Esophagus muscularis mucosa (tissue), 3 donors: ENCODE measurements around the gene RUNX2.

Experiments used
- CTCF ChIP-seq, 3 experiments: fragments of 200-600 bp in 2 of 3; fragments of 450-650 bp in 1 of 3; sonication (generic) in 2 of 3; IDR thresholded peaks; one replicate each; pipeline ENCODE4 v1.5.1; 2017 to 2019; ENCODE audit warnings: antibody characterized with exemption in 3 of 3, mild to moderate bottlenecking in 2 of 3, moderate library complexity in 1 of 3
- POLR2A ChIP-seq: fragments of 450-650 bp; IDR thresholded peaks from one replicate; pipeline ENCODE4 v1.6.1; 2017; ENCODE audit warnings: antibody characterized with exemption, moderate library complexity, mild to moderate bottlenecking, low read depth

DNA sequence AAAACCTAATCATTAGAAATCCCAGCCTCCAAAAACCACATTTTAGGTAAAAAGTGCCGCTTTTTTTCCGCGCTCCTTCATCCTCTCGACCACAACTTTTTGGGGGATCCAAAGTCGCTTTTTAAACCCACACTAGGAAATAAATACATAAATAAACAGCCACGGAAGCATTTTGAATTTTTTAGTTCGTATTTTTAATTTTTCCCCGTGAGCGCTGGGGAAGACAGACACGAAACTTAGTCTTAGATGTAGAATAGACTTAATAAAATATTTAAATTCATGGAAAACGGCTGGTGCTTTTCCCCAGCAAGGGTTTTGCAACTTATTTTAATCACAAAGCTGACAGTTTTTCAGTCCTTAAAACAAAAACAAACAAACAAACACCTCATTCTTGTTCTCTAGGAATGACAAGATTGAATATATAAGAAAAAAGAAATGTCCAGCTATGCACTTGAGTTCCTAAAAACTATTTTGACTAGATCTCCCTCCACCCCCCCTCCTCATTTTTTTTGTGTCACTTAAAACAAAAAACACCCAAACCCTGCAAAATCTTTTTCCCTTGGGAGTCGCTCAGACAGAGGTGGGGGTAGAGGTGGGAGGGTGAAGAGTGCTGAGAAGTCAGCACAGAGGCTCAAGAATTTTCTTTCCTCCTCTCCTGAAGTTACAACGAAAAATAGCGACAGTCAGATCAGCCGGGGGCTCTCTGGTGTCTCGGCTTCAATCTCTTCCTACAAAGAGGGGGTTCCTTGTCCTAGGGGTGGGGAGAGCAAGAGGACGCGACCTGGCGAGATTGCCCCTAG lies 93.0 kb downstream of the RUNX2 start:
- TF ChIP-seq CTCF (IDR thresholded peaks at IDR 0.05) (no peak), POLR2A (no peak)
